CD14-positive monocyte (primary cell): Measurements from ENCODE around the gene MAP4K3. TPM values are rescaled to one million over a fixed set of nuclear protein-coding genes. Genes with fewer than 3 reads are reported as not detected.

ENCODE experiments used
- DNase-seq, 3 donors: peaks; one replicate each; pipeline ENCODE4 v3.0.0-alpha.2; 2011 to 2022
- H2AFZ ChIP-seq: 2 replicates; pipeline ENCODE4 v1.6.0; 2012; ENCODE audit warnings: mild to moderate bottlenecking, low read depth, low read length, inconsistent platforms; ENCODE audit not compliant: insufficient read depth, poor library complexity, severe bottlenecking
- H3K27ac ChIP-seq, 2 donors: 1 replicate in 1 of 2; 2 replicates in 1 of 2; pipeline ENCODE4 v1.5.1; 2012 to 2013; ENCODE audit warnings: low read length in 2 of 2, control low read depth in 1 of 2, inconsistent platforms in 1 of 2, low read depth in 1 of 2, mild to moderate bottlenecking in 1 of 2
- H3K27me3 ChIP-seq, 2 donors: one replicate each; pipeline versions ENCODE4 v1.6.0 to v1.6.1; 2011 to 2013; ENCODE audit warnings: low read length in 2 of 2; ENCODE audit not compliant: control insufficient read depth in 2 of 2, insufficient read depth in 2 of 2
- H3K36me3 ChIP-seq, 2 donors: replicated peaks in 1 of 2; 1 replicate in 1 of 2; 2 replicates in 1 of 2; pipeline versions ENCODE4 v1.5.1 to v1.6.1; 2012 to 2013; ENCODE audit warnings: low read length in 2 of 2, control low read depth in 1 of 2, inconsistent platforms in 1 of 2, mild to moderate bottlenecking in 1 of 2; ENCODE audit not compliant: insufficient read depth in 2 of 2, control insufficient read depth in 1 of 2
- H3K4me1 ChIP-seq, 2 donors: 1 replicate in 1 of 2; 2 replicates in 1 of 2; pipeline versions ENCODE4 v1.5.1 to v1.6.1; 2012 to 2013; ENCODE audit warnings: low read length in 2 of 2, control low read depth in 1 of 2, inconsistent platforms in 1 of 2, mild to moderate bottlenecking in 1 of 2, moderate library complexity in 1 of 2; ENCODE audit not compliant: insufficient read depth in 2 of 2, control insufficient read depth in 1 of 2
- H3K4me2 ChIP-seq: replicated peaks from 2 replicates; pipeline ENCODE3; 2012; ENCODE audit warnings: low read length, moderate library complexity, mild to moderate bottlenecking; ENCODE audit not compliant: poor library complexity, severe bottlenecking; ENCODE audit errors: extremely low read depth
- H3K4me3 ChIP-seq, 3 experiments: fragments of 200-600 bp in 1 of 3; sonication (generic) in 1 of 3; replicated peaks in 1 of 3; 1 replicate in 2 of 3; 2 replicates in 1 of 3; pipeline ENCODE4 v1.5.1; 2011 to 2013; ENCODE audit warnings: low read length in 3 of 3, mild to moderate bottlenecking in 3 of 3, control low read depth in 2 of 3, low read depth in 2 of 3, inconsistent platforms in 1 of 3, moderate library complexity in 1 of 3
- H3K79me2 ChIP-seq: 2 replicates; pipeline ENCODE4 v1.6.0; 2012; ENCODE audit warnings: mild to moderate bottlenecking, control low read depth, inconsistent platforms, low read length, moderate library complexity; ENCODE audit not compliant: insufficient read depth
- H3K9ac ChIP-seq: 2 replicates; pipeline ENCODE4 v1.6.0; 2017; ENCODE audit warnings: low read length, mild to moderate bottlenecking; ENCODE audit not compliant: insufficient read depth, poor library complexity, severe bottlenecking
- H3K9me3 ChIP-seq, 2 donors: replicated peaks in 1 of 2; 1 replicate in 1 of 2; 2 replicates in 1 of 2; pipeline versions ENCODE4 v1.5.1 to v1.6.1; 2012 to 2013; ENCODE audit warnings: low read length in 2 of 2, control low read depth in 1 of 2; ENCODE audit not compliant: control insufficient read depth in 1 of 2, insufficient read depth in 1 of 2
- H4K20me1 ChIP-seq: 2 replicates; pipeline ENCODE4 v1.6.0; 2012; ENCODE audit warnings: mild to moderate bottlenecking, low read length, control low read depth, moderate library complexity; ENCODE audit not compliant: insufficient read depth
- H3K27ac Mint-ChIP-seq, 7 donors: one replicate each; pipeline ENCODE4 v1.8.0; 2020; ENCODE audit warnings: mild to moderate bottlenecking in 7 of 7, mixed read lengths in 7 of 7, moderate library complexity in 6 of 7, inconsistent platforms in 2 of 7
- H3K27me3 Mint-ChIP-seq, 3 donors: one replicate each; pipeline ENCODE4 v1.8.0; 2021 to 2022; ENCODE audit warnings: low read depth in 3 of 3, mild to moderate bottlenecking in 3 of 3, mixed read lengths in 3 of 3, moderate library complexity in 3 of 3, inconsistent platforms in 1 of 3
- H3K36me3 Mint-ChIP-seq, 2 donors: one replicate each; pipeline ENCODE4 v1.8.0; 2020; ENCODE audit warnings: mixed read lengths in 2 of 2, inconsistent platforms in 1 of 2, mild to moderate bottlenecking in 1 of 2
- H3K4me1 Mint-ChIP-seq: one replicate; pipeline ENCODE4 v1.8.0; 2020; ENCODE audit warnings: mild to moderate bottlenecking, mixed read lengths
- H3K4me3 Mint-ChIP-seq, 2 donors: one replicate each; pipeline ENCODE4 v1.8.0; 2020; ENCODE audit warnings: mild to moderate bottlenecking in 2 of 2, mixed read lengths in 2 of 2, moderate library complexity in 1 of 2
- H3K9me3 Mint-ChIP-seq, 7 donors: one replicate each; pipeline ENCODE4 v1.8.0; 2020 to 2022; ENCODE audit warnings: mixed read lengths in 7 of 7, mild to moderate bottlenecking in 6 of 7, moderate library complexity in 6 of 7, inconsistent platforms in 2 of 7
- CTCF ChIP-seq: fragments of 200-600 bp; IDR thresholded peaks from one replicate; pipeline ENCODE4 v1.8.0; 2022; ENCODE audit warnings: antibody characterized with exemption, mild to moderate bottlenecking
- WGBS: methylation state at CpG from one replicate; pipeline ENCODE4 v1.1.5; 2013; ENCODE audit warnings: missing lambda C conversion rate; ENCODE audit not compliant: insufficient coverage; 5-methylcytosine and 5-hydroxymethylcytosine counted together
- intact Hi-C, 2 donors: fragments of 100-400 bp; cut with micrococcal nuclease; formaldehyde crosslinking; loops; one replicate each; pipeline versions ENCODE4 v1.15.0 to v1.15.1; 2023
- polyA plus RNA-seq, 3 donors: library from polyadenylated mRNA; depleted of rRNA in 1 of 3; unstranded in 2 of 3; stranded (reverse) in 1 of 3; fragments of 300-500 nt in 2 of 3; fragments of >200 nt in 1 of 3; fragmentation: Illumina TruSeq in 2 of 3; gene quantifications; 1 replicate in 2 of 3; 2 replicates in 1 of 3; pipeline ENCODE4 v1.2.3, GENCODE V29; 2012 to 2021

The MAP4K3 gene
- polyA plus RNA-seq, 3 donors = 1.0 to 8.0 (median 4.0) TPM

- Histone ChIP-seq H2AFZ (no peak overlapping the region), H3K27me3 (no peaks in the 10 kb centered on the region), H3K9ac (no peak overlapping the region), H3K4me3 (no peak overlapping the region), H3K9me3 (no peaks in the 10 kb centered on the region), H4K20me1 (peaks cover 76% of the 10 kb centered on the region), H3K79me2 (peaks cover 48% of the 10 kb centered on the region), H3K27ac (no peak overlapping the region), H3K4me2 (no peak overlapping the region), H3K36me3 (no peaks in the 10 kb centered on the region), H3K4me1 (no peaks in the 10 kb centered on the region)
- DNase-seq = no peak
- H3K4me3 Mint-ChIP-seq = no peak overlapping the region
- intact Hi-C loops = no loop called here
- H3K27me3 Mint-ChIP-seq = no peaks in the 10 kb centered on the region
- no peak overlapping the region for H3K27ac Mint-ChIP-seq
- H3K4me1 Mint-ChIP-seq = peaks cover 5% of the 10 kb centered on the region
- WGBS = no CpG with 5 or more reads among the region's 2 CpGs
- no peak for TF ChIP-seq CTCF
- no peaks in the 10 kb centered on the region for H3K9me3 Mint-ChIP-seq
- H3K36me3 Mint-ChIP-seq = peaks cover 0 to 3% of the 10 kb centered on the region in 2 donors
These were observed 15.7 kb downstream of the MAP4K3 start for GRCh38 chr2:39421354-39421753.

GRCh38 chr2:39419282-39420223, 17.5 kb downstream of the MAP4K3 start:
- H3K4me1 ChIP-seq = no peaks in the 10 kb centered on the region
- no peak overlapping the region for H3K4me3 ChIP-seq
- H3K4me3 Mint-ChIP-seq = no peak overlapping the region
- peaks cover 41% of the 10 kb centered on the region for H3K79me2 ChIP-seq
- no peaks in the 10 kb centered on the region for H3K27me3 ChIP-seq
- H4K20me1 ChIP-seq = peaks cover 76% of the 10 kb centered on the region
- intact Hi-C loops = no loop called here
- no peaks in the 10 kb centered on the region for H3K9me3 Mint-ChIP-seq
- peaks cover 5% of the 10 kb centered on the region for H3K4me1 Mint-ChIP-seq
- H3K9me3 ChIP-seq = no peaks in the 10 kb centered on the region
- no peak for DNase-seq
- no CpG with 5 or more reads among the region's 6 CpGs for WGBS
- H3K27ac ChIP-seq = no peak overlapping the region
- peaks cover 0 to 3% of the 10 kb centered on the region in 2 donors for H3K36me3 Mint-ChIP-seq
- TF ChIP-seq CTCF = no peak
- no peak overlapping the region for H3K9ac ChIP-seq
- no peaks in the 10 kb centered on the region for H3K27me3 Mint-ChIP-seq
- no peak overlapping the region for H3K27ac Mint-ChIP-seq
- H3K4me2 ChIP-seq = no peak overlapping the region
- H2AFZ ChIP-seq = no peak overlapping the region
- no peaks in the 10 kb centered on the region for H3K36me3 ChIP-seq
